Fibroblast of gingiva (primary cell): ENCODE data around the gene BCAP31.
"Not testable (repeated sequence)": the region's sequence is repeated elsewhere in the genome, so short reads cannot be mapped to it uniquely, and the experiment has no call there.

ENCODE experiments used
- DNase-seq: peaks from one replicate; pipeline ENCODE4 v3.0.0-alpha.2; 2011; ENCODE audit warnings: low read depth

Gene BCAP31

GRCh38 chrX:153693216-153694086, 30.7 kb downstream of the BCAP31 start:
- DNase-seq, result no peak

GRCh38 chrX:153692611-153693156, 31.5 kb downstream of the BCAP31 start:
- no peak for DNase-seq

GRCh38 chrX:153692003-153692402, 32.2 kb downstream of the BCAP31 start:
- no peak for DNase-seq

- not testable (repeated sequence) for DNase-seq
Measured at GRCh38 chrX:153691032-153691827, 33.0 kb downstream of the BCAP31 start.

GRCh38 chrX:153690466-153690865, 33.7 kb downstream of the BCAP31 start:
- DNase-seq, result no peak

- DNase-seq, result no peak
Measured at GRCh38 chrX:153689654-153690465, 34.3 kb downstream of the BCAP31 start.

- DNase-seq, result peak; percentile 56
Measured at GRCh38 chrX:153688911-153689590, 35.1 kb downstream of the BCAP31 start.

GRCh38 chrX:153688506-153688905, 35.7 kb downstream of the BCAP31 start:
- no peak for DNase-seq

GRCh38 chrX:153688071-153688470, 36.1 kb downstream of the BCAP31 start:
- DNase-seq, result no peak

- peak; percentile 70 for DNase-seq
Measured at GRCh38 chrX:153687121-153688039, 36.8 kb downstream of the BCAP31 start, which contains the start of gene SLC6A8. TSS of gene SLC6A8 (plus strand) at chrX:153687926. CDS start at chrX:153688575, 649 bp downstream.

GRCh38 chrX:153686711-153687110, 37.5 kb downstream of the BCAP31 start:
- DNase-seq, result no peak

- DNase-seq, result no peak
Measured at GRCh38 chrX:153685751-153686696, 38.2 kb downstream of the BCAP31 start.

- no peak for DNase-seq
Measured at GRCh38 chrX:153685156-153685536, 39.0 kb downstream of the BCAP31 start.

GRCh38 chrX:153684467-153685155, 39.6 kb downstream of the BCAP31 start:
- no peak for DNase-seq

- not testable (repeated sequence) for DNase-seq
Measured at GRCh38 chrX:153683486-153683885, 40.7 kb downstream of the BCAP31 start.

- DNase-seq, result no peak
Measured at GRCh38 chrX:153681175-153681574, 43.0 kb downstream of the BCAP31 start.

- DNase-seq, result no peak
Measured at GRCh38 chrX:153674219-153674851, 49.9 kb downstream of the BCAP31 start.
